HG03039 (cell line): ENCODE measurements around the gene SPATA21.
"Not testable (repeated sequence)": the region's sequence is repeated elsewhere in the genome, so short reads cannot be mapped to it uniquely, and the experiment has no call there.

Experiments used
- ATAC-seq: cut with Tn5 transposase; IDR thresholded peaks from one replicate; pipeline ENCODE4 v1.9.1; 2021; ENCODE audit warnings: mild to moderate bottlenecking, moderate library complexity; ENCODE audit not compliant: unreplicated experiment

SPATA21 gene

GRCh38 chr1:16386454-16387113, 50.6 kb downstream of the SPATA21 start:
- ATAC-seq = no peak

DNA sequence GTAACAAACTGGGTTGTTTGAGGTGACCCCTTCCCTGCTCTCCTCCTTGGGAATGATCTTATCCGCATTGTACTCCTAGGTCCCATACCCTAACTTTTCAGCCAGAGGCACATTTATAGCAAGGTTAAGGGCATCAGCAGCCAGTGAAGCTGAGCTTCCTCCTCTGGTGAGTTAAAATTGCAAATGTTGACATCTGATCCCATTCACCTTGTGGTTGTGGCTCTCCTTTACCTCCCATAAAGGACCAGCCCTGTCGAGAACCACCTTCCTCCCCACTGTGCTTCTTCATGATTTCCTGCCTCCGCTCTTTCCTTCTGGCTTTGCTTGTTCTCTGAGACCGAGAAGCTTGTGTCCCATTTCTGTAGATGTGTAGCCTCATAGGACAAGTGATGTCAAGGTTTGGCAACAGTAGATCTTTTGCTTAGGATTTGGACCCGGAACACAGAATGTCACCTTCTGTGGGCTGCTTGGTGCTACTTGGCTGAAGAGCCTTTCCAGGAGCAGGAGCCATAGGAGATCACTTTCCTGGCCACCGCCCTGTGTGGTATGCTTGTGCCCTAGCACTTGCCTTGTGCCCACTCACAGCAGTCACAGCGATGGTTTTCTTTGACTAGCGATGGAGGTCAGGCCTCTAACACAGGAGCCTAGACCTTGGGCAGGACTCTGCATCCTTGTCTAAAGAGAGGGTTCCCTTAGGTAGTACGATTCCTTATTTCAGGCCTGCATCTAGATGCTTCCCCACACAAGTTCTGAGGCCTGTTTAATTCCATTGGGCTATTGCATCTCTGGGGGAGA, 51.4 kb downstream of the SPATA21 start:
- ATAC-seq = no peak

- ATAC-seq = no peak
These were observed 53.3 kb downstream of the SPATA21 start for GRCh38 chr1:16383888-16384287.

- ATAC-seq = no peak
These were observed 56.4 kb downstream of the SPATA21 start for GRCh38 chr1:16380868-16381267.

GRCh38 chr1:16378443-16378842, 58.8 kb downstream of the SPATA21 start:
- no peak for ATAC-seq

- ATAC-seq = no peak
These were observed 60.3 kb downstream of the SPATA21 start for GRCh38 chr1:16376971-16377370.

DNA sequence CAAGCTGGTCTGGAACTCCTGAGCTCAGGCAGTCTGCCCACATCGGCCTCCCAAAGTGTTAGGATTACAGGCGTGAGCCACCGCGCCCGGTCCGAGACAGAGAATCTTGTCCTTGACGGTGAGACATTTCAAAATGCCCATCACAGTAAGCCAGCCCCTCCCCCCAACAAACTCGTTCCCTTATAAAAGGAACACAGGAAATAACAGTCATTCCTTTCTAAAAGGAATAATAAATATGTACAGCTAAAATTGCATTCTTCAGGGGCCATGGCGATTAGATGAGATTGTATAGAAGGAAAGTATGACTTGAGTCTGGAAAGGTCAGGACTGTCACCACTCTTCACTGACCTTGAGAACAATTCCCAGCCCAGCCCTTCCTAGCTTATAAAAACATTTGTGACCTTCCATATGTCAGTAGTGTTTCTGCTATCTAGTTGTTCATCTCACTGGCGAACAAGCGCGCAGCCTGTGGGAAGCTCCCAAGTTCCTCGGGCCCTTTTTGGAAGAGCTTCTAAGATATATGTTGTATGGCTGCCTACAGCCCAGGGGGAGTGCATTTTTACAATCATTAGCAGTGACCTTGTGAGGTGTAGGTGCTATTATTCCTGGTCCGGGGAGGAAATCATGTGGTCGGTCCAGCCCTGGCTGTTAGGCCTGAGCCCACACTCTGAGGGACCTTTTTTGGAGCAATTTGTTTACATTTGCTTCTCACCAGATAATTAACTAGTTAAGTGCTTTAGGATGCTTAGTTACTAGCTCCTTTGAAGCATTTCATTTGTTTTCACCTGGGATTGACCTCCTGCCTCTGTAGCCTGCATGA, 61.5 kb downstream of the SPATA21 start:
- ATAC-seq = no peak

DNA sequence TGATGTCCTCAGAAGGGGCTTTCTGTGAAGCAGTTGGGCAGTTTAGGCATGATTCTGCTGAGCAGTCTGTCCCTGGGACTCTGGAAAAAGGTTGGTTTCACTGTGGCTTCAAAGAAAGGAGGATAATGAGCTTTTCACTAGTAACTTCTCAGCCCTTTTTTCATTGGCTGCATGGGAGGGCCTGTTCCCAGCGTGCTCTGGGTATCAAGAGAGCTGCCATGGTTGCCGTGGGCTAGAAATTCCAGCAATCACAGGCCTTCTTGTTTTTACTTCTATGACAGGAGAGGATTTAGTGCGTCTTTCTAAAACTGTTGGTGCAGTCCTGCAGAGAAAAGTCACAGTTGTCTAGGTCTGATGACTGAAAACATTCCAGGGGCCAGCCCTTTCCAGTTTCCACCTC, 63.0 kb downstream of the SPATA21 start:
- ATAC-seq = no peak

- no peak for ATAC-seq
These were observed 64.5 kb downstream of the SPATA21 start for GRCh38 chr1:16372535-16373285.

DNA sequence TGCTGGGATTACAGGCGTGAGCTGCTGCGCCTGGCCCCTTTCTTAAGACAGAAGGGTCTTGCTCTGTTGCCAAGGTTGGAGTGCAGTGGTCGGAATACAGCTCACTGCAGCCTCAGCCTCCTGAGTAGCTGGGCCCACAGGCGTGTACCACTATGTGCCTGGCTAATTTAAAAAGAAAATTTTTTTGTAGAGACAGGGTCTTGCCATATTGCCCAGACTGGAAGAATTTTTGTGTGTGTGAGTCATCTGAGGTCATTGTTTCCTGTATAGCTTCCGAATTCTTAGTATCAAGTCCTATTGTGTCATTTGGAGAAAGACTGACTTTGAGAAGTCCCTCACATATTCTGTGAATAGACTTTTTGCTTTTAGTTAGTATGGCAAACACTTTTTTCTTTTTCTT, 65.5 kb downstream of the SPATA21 start:
- ATAC-seq = no peak

DNA sequence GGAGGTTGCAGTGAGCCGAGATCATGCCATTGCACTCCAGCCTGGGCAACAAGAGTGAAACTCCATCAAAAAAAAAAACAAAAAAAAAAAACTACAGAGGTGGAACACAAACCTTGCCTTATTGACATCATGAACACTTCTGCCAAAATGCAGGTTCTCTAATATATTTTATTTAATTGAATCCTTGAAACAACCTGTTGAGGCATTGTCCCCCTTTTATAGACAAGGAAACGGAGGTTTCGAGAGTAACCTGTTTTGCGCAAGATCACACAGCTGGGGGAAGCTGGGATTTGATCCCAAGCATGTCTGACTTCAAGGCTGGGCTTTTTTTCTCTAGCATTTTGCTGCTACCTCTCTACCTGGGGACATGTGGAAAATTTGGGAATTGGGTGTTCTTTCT, 67.4 kb downstream of the SPATA21 start:
- ATAC-seq = no peak

DNA sequence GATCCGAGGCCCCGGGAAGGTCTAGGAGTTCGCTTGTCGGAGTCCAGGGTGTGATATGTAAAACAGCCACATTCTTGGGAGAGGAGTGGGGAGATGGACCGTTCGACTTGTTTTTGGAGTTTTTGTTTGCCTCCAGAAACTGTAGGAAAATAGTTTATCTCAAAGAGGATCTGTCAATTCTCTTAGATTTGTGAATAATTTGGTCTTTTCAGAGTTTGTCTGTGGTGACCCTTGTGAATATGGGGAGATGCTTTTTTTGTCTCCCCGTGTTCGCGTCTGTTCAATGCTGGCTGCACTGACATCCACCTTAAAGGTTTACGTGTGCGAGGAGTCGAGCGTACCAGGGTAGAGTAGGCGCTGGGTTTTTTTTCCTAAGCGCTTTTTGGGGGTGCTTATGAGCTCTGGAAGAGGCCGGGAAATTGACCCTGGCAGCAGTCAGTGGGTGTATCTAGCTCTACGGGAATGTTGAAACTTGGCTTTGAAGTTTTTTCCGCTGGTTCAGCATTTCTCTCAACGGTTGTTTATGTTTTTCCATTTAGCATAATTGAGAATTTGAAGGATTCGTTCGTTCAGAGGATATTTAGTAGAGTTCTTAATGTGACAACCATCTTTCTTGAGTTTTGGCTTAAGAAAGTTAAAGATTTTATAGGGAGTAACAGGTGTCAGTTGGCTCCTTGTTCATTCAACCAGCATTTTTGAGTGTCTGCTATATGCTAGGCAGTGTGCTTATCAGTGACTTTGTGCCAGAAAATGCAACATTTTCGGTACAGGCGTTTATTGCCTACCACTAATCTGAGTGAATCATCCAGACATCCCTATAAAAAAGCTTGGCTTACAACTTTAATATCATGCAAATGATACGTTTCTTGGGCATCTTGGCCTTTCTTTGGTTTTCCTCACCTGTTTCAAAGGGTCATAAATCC, 69.0 kb downstream of the SPATA21 start:
- no peak for ATAC-seq

DNA sequence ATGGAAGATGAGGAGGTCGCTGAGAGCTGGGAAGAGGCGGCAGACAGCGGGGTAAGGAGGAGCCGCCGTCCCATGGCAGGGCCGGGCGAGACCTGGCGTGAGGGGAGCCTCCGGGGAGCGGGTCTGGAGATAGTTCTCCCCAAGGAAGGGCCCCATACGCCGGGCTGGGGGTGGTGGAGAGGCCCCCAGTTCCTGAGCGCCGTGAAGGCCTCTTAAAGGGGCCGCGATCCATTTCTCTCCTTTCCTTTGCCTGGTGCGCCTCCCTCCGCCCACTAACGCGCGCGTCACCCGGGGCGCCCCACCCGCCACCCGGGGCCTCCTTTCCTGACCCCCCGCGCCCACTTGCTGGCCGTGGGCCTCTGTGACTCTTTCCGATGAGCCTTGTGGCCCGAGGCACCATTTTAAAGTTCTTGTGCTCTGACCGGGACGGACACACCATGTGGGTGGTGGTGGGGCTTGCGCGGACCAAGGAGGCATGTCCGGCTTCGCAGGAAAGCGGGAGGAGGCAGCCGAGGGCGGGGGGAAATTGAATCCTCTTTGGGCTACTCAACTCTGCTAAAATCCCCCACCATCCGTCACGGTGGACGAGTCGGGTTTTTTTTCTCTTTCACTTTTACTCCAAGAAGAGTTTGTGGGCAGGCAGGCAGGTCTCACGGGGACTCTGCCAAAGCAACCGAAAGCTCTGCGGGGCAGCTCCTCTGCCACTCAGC, 69.8 kb downstream of the SPATA21 start:
- peak; percentile 55 for ATAC-seq

- peak; percentile 65 for ATAC-seq
These were observed 70.4 kb downstream of the SPATA21 start, which contains the start of gene SZRD1 for GRCh38 chr1:16366722-16367257. Gene SZRD1 (plus strand): TSS chr1:16367242. CDS start chr1:16367258, 16 bp downstream.

- ATAC-seq = not testable (repeated sequence)
These were observed 72.1 kb downstream of the SPATA21 start for GRCh38 chr1:16365146-16365498.

- no peak for ATAC-seq
These were observed 80.4 kb downstream of the SPATA21 start for GRCh38 chr1:16356867-16357266.

GRCh38 chr1:16354619-16355018, 82.6 kb downstream of the SPATA21 start:
- ATAC-seq = no peak

DNA sequence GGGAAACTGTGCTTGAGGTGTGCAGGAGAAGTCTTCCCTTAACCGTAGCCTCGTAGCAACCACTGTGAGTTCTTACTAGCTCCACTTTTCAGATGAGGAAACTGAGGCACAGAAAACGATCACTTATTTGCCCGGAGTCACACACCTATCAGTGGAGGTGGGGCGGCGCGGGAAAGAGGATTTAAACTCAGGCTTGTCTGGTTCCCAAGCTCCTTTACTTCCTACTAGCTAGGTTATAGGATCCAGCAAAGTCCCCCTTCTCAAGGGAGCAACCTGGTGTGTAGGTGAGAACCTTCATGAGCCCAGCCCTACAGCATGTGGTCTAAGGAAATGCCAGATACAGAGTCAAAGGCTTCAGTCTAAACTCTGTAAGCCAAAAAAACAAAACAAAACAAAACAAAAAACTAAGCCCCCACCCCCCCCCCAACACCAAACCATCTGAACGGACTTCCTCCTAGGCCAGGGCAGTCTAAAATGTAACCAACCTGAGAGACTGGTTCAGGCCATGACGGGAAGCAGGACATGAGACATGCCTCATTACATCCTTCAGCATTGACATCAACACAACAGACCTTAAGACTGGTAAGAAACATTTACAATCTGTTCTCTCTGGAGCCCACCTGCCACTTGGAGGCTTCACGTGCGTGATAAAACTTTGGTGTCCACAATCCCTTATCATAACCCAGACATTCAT, 84.2 kb downstream of the SPATA21 start:
- ATAC-seq = no peak
